IMR-90 (cell line): ENCODE data around the gene IST1.

Experiments
- FOS ChIP-seq: fragments of 150-350 bp; IDR thresholded peaks from 2 replicates; pipeline ENCODE4 v1.6.1; 2016; ENCODE audit warnings: low read depth, low read length
- MAZ ChIP-seq: IDR thresholded peaks from 2 replicates; pipeline ENCODE4 v1.6.1; 2012; ENCODE audit warnings: low read depth, mild to moderate bottlenecking, low read length, improper control_type of control experiment, moderate library complexity, borderline replicate concordance
- MXI1 ChIP-seq: IDR thresholded peaks from 2 replicates; pipeline ENCODE4 v1.6.1; 2012; ENCODE audit warnings: low read depth, mild to moderate bottlenecking, low read length, moderate library complexity, borderline replicate concordance
- POLR2A ChIP-seq: IDR thresholded peaks from 2 replicates; pipeline ENCODE4 v1.6.1; 2012; ENCODE audit warnings: mild to moderate bottlenecking, low read depth, low read length
- RAD21 ChIP-seq: IDR thresholded peaks from 2 replicates; pipeline ENCODE4 v1.6.1; 2012; ENCODE audit warnings: low read length, improper control_type of control experiment
- RFX5 ChIP-seq: IDR thresholded peaks from 2 replicates; pipeline ENCODE4 v1.8.0; 2012; ENCODE audit warnings: low read depth, mild to moderate bottlenecking, low read length, moderate library complexity
- SMC3 ChIP-seq: fragments of 150-350 bp; IDR thresholded peaks from 2 replicates; pipeline ENCODE4 v1.6.1; 2016; ENCODE audit warnings: low read depth, mild to moderate bottlenecking, antibody characterized with exemption, low read length, moderate library complexity
- TF ChIP-seq, protein P1 (sequence below): conservative IDR thresholded peaks from 2 replicates; pipeline ENCODE4 v1.5.1; 2012; ENCODE audit warnings: mild to moderate bottlenecking, low read depth, low read length, improper control_type of control experiment
- TF ChIP-seq, protein P2 (sequence below): fragments of 150-350 bp; IDR thresholded peaks from 2 replicates; pipeline ENCODE4 v1.6.1; 2017; ENCODE audit warnings: mild to moderate bottlenecking, antibody characterized with exemption, low read length, low read depth

DNA sequence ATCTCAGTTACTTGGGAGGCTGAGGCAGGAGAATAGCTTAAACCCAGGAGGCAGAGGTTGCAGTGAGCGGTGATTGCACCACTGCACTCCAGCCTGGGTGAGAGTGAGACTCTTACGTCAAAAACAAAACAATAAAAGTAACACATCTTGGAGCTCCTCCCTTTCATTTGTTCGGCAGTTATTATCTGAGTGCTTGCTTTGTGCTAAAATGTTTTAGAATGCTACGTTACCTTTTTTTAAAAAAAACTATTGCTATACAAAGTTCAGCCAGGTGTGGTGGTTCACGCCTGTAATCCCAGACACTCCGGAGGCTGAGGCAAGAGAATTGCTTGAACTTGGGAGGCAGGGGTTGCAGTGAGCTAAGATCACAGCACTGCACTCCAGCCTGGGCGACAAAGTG lies 15.8 kb downstream of the IST1 start:
- TF ChIP-seq MAZ = no peak
- TF ChIP-seq, protein P1, sequence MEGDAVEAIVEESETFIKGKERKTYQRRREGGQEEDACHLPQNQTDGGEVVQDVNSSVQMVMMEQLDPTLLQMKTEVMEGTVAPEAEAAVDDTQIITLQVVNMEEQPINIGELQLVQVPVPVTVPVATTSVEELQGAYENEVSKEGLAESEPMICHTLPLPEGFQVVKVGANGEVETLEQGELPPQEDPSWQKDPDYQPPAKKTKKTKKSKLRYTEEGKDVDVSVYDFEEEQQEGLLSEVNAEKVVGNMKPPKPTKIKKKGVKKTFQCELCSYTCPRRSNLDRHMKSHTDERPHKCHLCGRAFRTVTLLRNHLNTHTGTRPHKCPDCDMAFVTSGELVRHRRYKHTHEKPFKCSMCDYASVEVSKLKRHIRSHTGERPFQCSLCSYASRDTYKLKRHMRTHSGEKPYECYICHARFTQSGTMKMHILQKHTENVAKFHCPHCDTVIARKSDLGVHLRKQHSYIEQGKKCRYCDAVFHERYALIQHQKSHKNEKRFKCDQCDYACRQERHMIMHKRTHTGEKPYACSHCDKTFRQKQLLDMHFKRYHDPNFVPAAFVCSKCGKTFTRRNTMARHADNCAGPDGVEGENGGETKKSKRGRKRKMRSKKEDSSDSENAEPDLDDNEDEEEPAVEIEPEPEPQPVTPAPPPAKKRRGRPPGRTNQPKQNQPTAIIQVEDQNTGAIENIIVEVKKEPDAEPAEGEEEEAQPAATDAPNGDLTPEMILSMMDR = no peak
- no peak for TF ChIP-seq RAD21
- TF ChIP-seq POLR2A = no peak
- TF ChIP-seq FOS = no peak
- TF ChIP-seq, protein P2, sequence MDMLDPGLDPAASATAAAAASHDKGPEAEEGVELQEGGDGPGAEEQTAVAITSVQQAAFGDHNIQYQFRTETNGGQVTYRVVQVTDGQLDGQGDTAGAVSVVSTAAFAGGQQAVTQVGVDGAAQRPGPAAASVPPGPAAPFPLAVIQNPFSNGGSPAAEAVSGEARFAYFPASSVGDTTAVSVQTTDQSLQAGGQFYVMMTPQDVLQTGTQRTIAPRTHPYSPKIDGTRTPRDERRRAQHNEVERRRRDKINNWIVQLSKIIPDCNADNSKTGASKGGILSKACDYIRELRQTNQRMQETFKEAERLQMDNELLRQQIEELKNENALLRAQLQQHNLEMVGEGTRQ = no peak
- no peak for TF ChIP-seq RFX5
- no peak for TF ChIP-seq MXI1
- TF ChIP-seq SMC3 = no peak
